ENCODE data around the gene ANTKMT. TPM values are rescaled to one million over a fixed set of nuclear protein-coding genes. Genes with fewer than 3 reads are reported as not detected.
A peak's percentile ranks its signal among the peaks of the same experiment; 100 is the strongest.

Gene ANTKMT
- polyA plus RNA-seq, 1 donor from 2014 or later, result 73.4 TPM

GRCh38 chr16:728890-729744 is 8.2 kb downstream of the ANTKMT start:
- H3K27ac ChIP-seq (ENCODE audit: low read length), result no peak overlapping the region

More at GRCh38 chr16:728890-729744, 8.2 kb downstream of the ANTKMT start:
- Histone ChIP-seq H3K9me3 (ENCODE audit: low read length) (no peaks in the 10 kb centered on the region), H3F3A (ENCODE audit: insufficient read depth, low read length, poor library complexity, severe bottlenecking) (no peaks in the 10 kb centered on the region), H4K20me1 (ENCODE audit: insufficient read depth) (no peaks in the 10 kb centered on the region), H3K9ac (ENCODE audit: low read length) (no peak overlapping the region), H3K36me3 (ENCODE audit: insufficient read depth, low read length) (no peaks in the 10 kb centered on the region), H2AFZ (ENCODE audit: low read depth, low read length) (no peak overlapping the region), H3K79me2 (replicated peaks; ENCODE audit: insufficient read depth, low read length) (no peaks in the 10 kb centered on the region), H3K4me2 (ENCODE audit: low read length) (no peak overlapping the region), H3K4me3 (ENCODE audit: low read length) (peak overlapping the region; percentile 83), H3K9me2 (ENCODE audit: insufficient read depth, low read length) (no peaks in the 10 kb centered on the region), H3K27me3 (ENCODE audit: insufficient read depth, low read depth, low read length) (peaks cover 7% of the 10 kb centered on the region)
- TF ChIP-seq REST (IDR thresholded peaks at IDR 0.05; ENCODE audit: borderline replicate concordance) (no peak), RAD21 (conservative IDR thresholded peaks at IDR 0.05) (no peak), MXI1 (conservative IDR thresholded peaks at IDR 0.05; ENCODE audit: poor library complexity, severe bottlenecking) (no peak), TAF1 (IDR thresholded peaks at IDR 0.05; ENCODE audit: low read depth) (no peak), SMC3 (conservative IDR thresholded peaks at IDR 0.05; ENCODE audit: poor library complexity) (no peak), CTCF (IDR thresholded peaks at IDR 0.05; ENCODE audit: poor library complexity, severe bottlenecking) (no peak), EZH2 (IDR thresholded peaks at IDR 0.05; ENCODE audit: borderline replicate concordance, insufficient read depth, low read length, poor library complexity, severe bottlenecking) (no peak), POLR2AphosphoS5 (IDR thresholded peaks at IDR 0.05) (no peak), EP300 (conservative IDR thresholded peaks at IDR 0.05; ENCODE audit: poor library complexity, severe bottlenecking) (no peak)
